ENCODE results near the gene VAC14.

Gene VAC14

GRCh38 chr16:70715055-70715858, 85.7 kb downstream of the VAC14 start:
- no peak for TF ChIP-seq SUZ12 (IDR thresholded peaks at IDR 0.05; ENCODE audit: extremely low read depth, insufficient read depth, insufficient read length)
- no peak for TF ChIP-seq ZNF274 (IDR thresholded peaks at IDR 0.05; ENCODE audit: low read depth, low read length)
- TF ChIP-seq YY1 (IDR thresholded peaks at IDR 0.05; ENCODE audit: insufficient read depth, insufficient read length), result no peak
- H3K9ac ChIP-seq (ENCODE audit: insufficient read length, low read depth), result peak overlapping the region; percentile 43
- no peak for DNase-seq (ENCODE audit: low read depth, low spot score)
- no peaks in the 10 kb centered on the region for H3K27me3 ChIP-seq (ENCODE audit: insufficient read depth, insufficient read length)
- H3K36me3 ChIP-seq (ENCODE audit: insufficient read depth, insufficient read length, low read length), result peaks cover 19% of the 10 kb centered on the region
- H3K9me3 ChIP-seq (ENCODE audit: insufficient read depth, low read length), result peaks cover 5% of the 10 kb centered on the region; the same call in 1 of the 2 replicates
- no peak overlapping the region for H3K4me3 ChIP-seq (ENCODE audit: insufficient read length, low read depth)
- H3K4me1 ChIP-seq (ENCODE audit: insufficient read depth, insufficient read length), result peaks cover 39% of the 10 kb centered on the region

- peaks cover 40% of the 10 kb centered on the region for H3K4me1 ChIP-seq (ENCODE audit: insufficient read depth, insufficient read length)
- no peak overlapping the region for H3K4me3 ChIP-seq (ENCODE audit: insufficient read length, low read depth)
- H3K27me3 ChIP-seq (ENCODE audit: insufficient read depth, insufficient read length), result no peaks in the 10 kb centered on the region
- H3K9ac ChIP-seq (ENCODE audit: insufficient read length, low read depth), result peak overlapping the region; percentile 43
- no peak for DNase-seq (ENCODE audit: low read depth, low spot score)
- H3K9me3 ChIP-seq (ENCODE audit: insufficient read depth, low read length), result peaks cover 5% of the 10 kb centered on the region; the same call in 1 of the 2 replicates
- TF ChIP-seq SUZ12 (IDR thresholded peaks at IDR 0.05; ENCODE audit: extremely low read depth, insufficient read depth, insufficient read length) (no peak), YY1 (IDR thresholded peaks at IDR 0.05; ENCODE audit: insufficient read depth, insufficient read length) (no peak)
- H3K36me3 ChIP-seq (ENCODE audit: insufficient read depth, insufficient read length, low read length), result peaks cover 23% of the 10 kb centered on the region
These were observed 86.3 kb downstream of the VAC14 start for GRCh38 chr16:70714581-70715054.

- H3K4me1 ChIP-seq (ENCODE audit: insufficient read depth, insufficient read length), result peaks cover 45% of the 10 kb centered on the region
These were observed 87.1 kb downstream of the VAC14 start for GRCh38 chr16:70713824-70714223.

GRCh38 chr16:70713342-70713741, 87.6 kb downstream of the VAC14 start:
- H3K36me3 ChIP-seq (ENCODE audit: insufficient read depth, insufficient read length, low read length), result peaks cover 22% of the 10 kb centered on the region
- H3K9me3 ChIP-seq (ENCODE audit: insufficient read depth, low read length), result no peaks in the 10 kb centered on the region
- peaks cover 45% of the 10 kb centered on the region for H3K4me1 ChIP-seq (ENCODE audit: insufficient read depth, insufficient read length)
- no peak for DNase-seq (ENCODE audit: low read depth, low spot score)
- no peak for TF ChIP-seq YY1 (IDR thresholded peaks at IDR 0.05; ENCODE audit: insufficient read depth, insufficient read length)
- TF ChIP-seq SUZ12 (IDR thresholded peaks at IDR 0.05; ENCODE audit: extremely low read depth, insufficient read depth, insufficient read length), result no peak
- TF ChIP-seq ZNF274 (IDR thresholded peaks at IDR 0.05; ENCODE audit: low read depth, low read length), result no peak
- peak overlapping the region; percentile 65 for H3K9ac ChIP-seq (ENCODE audit: insufficient read length, low read depth)
- H3K27me3 ChIP-seq (ENCODE audit: insufficient read depth, insufficient read length), result no peaks in the 10 kb centered on the region
- no peak overlapping the region for H3K4me3 ChIP-seq (ENCODE audit: insufficient read length, low read depth)

More at GRCh38 chr16:70713824-70714223, 87.1 kb downstream of the VAC14 start:
- Histone ChIP-seq H3K9ac (ENCODE audit: insufficient read length, low read depth) (peak overlapping the region; percentile 65), H3K9me3 (ENCODE audit: insufficient read depth, low read length) (no peaks in the 10 kb centered on the region), H3K36me3 (ENCODE audit: insufficient read depth, insufficient read length, low read length) (peaks cover 21% of the 10 kb centered on the region), H3K4me3 (ENCODE audit: insufficient read length, low read depth) (no peak overlapping the region), H3K27me3 (ENCODE audit: insufficient read depth, insufficient read length) (no peaks in the 10 kb centered on the region)
- DNase-seq (ENCODE audit: low read depth, low spot score), result no peak
- TF ChIP-seq ZNF274 (IDR thresholded peaks at IDR 0.05; ENCODE audit: low read depth, low read length) (no peak), SUZ12 (IDR thresholded peaks at IDR 0.05; ENCODE audit: extremely low read depth, insufficient read depth, insufficient read length) (no peak)

- Histone ChIP-seq H3K9me3 (ENCODE audit: insufficient read depth, low read length) (no peaks in the 10 kb centered on the region), H3K4me1 (ENCODE audit: insufficient read depth, insufficient read length) (peaks cover 45% of the 10 kb centered on the region), H3K27me3 (ENCODE audit: insufficient read depth, insufficient read length) (no peaks in the 10 kb centered on the region), H3K36me3 (ENCODE audit: insufficient read depth, insufficient read length, low read length) (peaks cover 26% of the 10 kb centered on the region), H3K4me3 (ENCODE audit: insufficient read length, low read depth) (no peak overlapping the region), H3K9ac (ENCODE audit: insufficient read length, low read depth) (peak overlapping the region; percentile 65)
- no peak for TF ChIP-seq ZNF274 (IDR thresholded peaks at IDR 0.05; ENCODE audit: low read depth, low read length)
- TF ChIP-seq YY1 (IDR thresholded peaks at IDR 0.05; ENCODE audit: insufficient read depth, insufficient read length), result no peak
- no peak for TF ChIP-seq SUZ12 (IDR thresholded peaks at IDR 0.05; ENCODE audit: extremely low read depth, insufficient read depth, insufficient read length)
- DNase-seq (ENCODE audit: low read depth, low spot score), result no peak
These were observed 88.0 kb downstream of the VAC14 start for GRCh38 chr16:70712942-70713341.

GRCh38 chr16:70712359-70712758, 88.6 kb downstream of the VAC14 start:
- Histone ChIP-seq H3K4me1 (ENCODE audit: insufficient read depth, insufficient read length) (peaks cover 45% of the 10 kb centered on the region), H3K27me3 (ENCODE audit: insufficient read depth, insufficient read length) (no peaks in the 10 kb centered on the region), H3K4me3 (ENCODE audit: insufficient read length, low read depth) (no peak overlapping the region), H3K9me3 (ENCODE audit: insufficient read depth, low read length) (no peaks in the 10 kb centered on the region), H3K36me3 (ENCODE audit: insufficient read depth, insufficient read length, low read length) (peaks cover 27% of the 10 kb centered on the region), H3K9ac (ENCODE audit: insufficient read length, low read depth) (peak overlapping the region; percentile 34)
- no peak for DNase-seq (ENCODE audit: low read depth, low spot score)
- TF ChIP-seq YY1 (IDR thresholded peaks at IDR 0.05; ENCODE audit: insufficient read depth, insufficient read length) (no peak), SUZ12 (IDR thresholded peaks at IDR 0.05; ENCODE audit: extremely low read depth, insufficient read depth, insufficient read length) (no peak), ZNF274 (IDR thresholded peaks at IDR 0.05; ENCODE audit: low read depth, low read length) (no peak)

GRCh38 chr16:70711211-70712031, 89.5 kb downstream of the VAC14 start:
- DNase-seq (ENCODE audit: low read depth, low spot score), result no peak
- Histone ChIP-seq H3K36me3 (ENCODE audit: insufficient read depth, insufficient read length, low read length) (peaks cover 21% of the 10 kb centered on the region), H3K4me1 (ENCODE audit: insufficient read depth, insufficient read length) (peaks cover 45% of the 10 kb centered on the region), H3K9me3 (ENCODE audit: insufficient read depth, low read length) (no peaks in the 10 kb centered on the region), H3K27me3 (ENCODE audit: insufficient read depth, insufficient read length) (no peaks in the 10 kb centered on the region), H3K9ac (ENCODE audit: insufficient read length, low read depth) (peak overlapping the region; percentile 42), H3K4me3 (ENCODE audit: insufficient read length, low read depth) (no peak overlapping the region)
- TF ChIP-seq ZNF274 (IDR thresholded peaks at IDR 0.05; ENCODE audit: low read depth, low read length), result no peak
- no peak for TF ChIP-seq YY1 (IDR thresholded peaks at IDR 0.05; ENCODE audit: insufficient read depth, insufficient read length)
- no peak for TF ChIP-seq SUZ12 (IDR thresholded peaks at IDR 0.05; ENCODE audit: extremely low read depth, insufficient read depth, insufficient read length)
